Activated effector memory CD4-positive, alpha-beta T cell treated with anti-CD3 and anti-CD28 coated beads, Interleukin-2, amount 50 U/mL, for 16 hours (primary cell): Measurements from ENCODE around the gene DAO.
A peak's percentile ranks its signal among the peaks of the same experiment; 100 is the strongest.
"Not testable (repeated sequence)": the region's sequence is repeated elsewhere in the genome, so short reads cannot be mapped to it uniquely, and the experiment has no call there.

Experiments used
- DNase-seq: peaks from one replicate; pipeline ENCODE4 v3.0.0-alpha.2; 2020

DAO gene

DNA sequence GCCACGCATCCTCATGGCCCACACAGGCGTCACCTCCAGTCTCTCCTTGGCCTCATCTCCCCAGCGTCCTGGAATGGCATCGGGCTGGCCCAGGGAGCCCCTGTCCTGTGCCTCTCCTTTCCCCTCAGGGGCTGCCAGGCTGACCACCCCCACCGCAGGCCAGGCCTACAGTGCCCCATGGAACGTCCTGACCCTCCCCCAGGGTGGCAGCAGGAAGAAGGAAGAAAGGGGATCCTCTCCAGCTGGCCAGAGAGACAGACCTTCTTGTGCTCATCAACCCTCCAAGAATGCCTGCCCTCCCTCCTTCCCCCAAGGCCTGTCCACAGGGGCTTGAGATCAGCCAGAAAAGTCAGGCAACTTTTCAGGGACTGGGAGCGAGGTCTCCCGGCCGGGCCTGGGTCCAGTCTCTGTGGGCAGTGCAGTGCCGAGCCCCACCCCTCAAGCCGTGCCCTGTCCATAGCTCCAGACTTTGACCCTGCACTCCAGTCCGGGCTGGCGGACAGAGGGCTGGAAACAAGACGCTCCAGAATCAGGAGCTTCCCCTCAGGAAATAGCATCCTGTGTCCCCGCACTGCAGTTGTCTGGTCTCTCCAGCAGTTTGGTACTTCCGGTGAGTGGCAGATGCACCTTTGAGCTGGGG, at the start of gene DAO:
Gene DAO (plus strand): TSS at position 478 of the 640 bp plus-strand sequence. CDS start 4,915 bp downstream, outside the sequence.
- DNase-seq = no peak

DNA sequence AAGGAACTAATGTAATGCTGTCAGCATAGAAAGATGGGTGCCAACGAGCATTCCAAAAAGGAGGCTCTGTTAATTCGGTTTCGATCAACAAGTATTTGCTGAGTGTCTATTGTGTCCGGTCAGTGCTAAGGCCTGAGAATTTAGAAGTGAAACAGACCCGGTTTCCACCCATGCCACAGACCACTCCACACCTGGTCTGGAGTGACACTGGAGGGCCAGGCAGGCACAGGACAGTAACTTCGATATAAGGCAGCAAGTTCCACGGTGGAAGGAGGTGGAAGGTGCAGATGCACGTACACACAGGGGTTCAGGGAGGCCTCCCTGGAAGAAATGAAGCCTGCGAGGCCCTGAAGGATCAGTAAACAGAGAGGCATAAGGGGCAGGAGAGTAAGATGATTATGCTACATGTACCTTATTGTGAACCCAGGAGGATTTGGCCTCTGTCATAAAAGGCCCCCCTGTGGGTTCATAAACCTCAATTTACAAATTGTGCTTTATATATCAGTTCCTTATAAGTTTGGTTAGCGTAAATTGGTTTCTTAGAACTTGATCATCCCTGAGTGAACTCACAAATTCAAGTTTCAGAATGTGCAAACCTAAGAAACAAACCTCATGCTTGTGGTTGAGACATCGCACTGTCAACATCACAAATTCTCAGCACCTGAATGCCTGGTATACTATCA, 48.4 kb upstream of the DAO start:
- no peak for DNase-seq

DNA sequence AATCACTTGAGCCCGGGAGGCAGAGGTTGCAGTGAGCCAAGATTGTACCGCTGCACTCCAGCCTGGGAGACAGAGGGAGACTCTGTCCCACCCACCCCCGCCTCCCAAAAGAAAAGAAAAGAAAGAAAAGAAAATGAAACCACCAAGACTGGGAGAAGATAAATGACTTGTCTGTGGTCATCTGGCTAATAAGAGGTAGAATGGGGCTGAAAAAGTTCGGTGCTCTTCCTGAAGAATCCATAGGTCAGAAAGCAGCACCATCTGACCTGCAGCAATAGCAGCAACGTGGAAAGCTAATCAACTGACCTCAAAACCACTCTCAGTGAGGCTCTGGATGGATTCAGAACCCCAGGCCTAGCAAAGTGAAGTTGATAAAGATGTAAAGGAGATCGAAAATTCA, 47.7 kb upstream of the DAO start:
- DNase-seq = no peak

DNA sequence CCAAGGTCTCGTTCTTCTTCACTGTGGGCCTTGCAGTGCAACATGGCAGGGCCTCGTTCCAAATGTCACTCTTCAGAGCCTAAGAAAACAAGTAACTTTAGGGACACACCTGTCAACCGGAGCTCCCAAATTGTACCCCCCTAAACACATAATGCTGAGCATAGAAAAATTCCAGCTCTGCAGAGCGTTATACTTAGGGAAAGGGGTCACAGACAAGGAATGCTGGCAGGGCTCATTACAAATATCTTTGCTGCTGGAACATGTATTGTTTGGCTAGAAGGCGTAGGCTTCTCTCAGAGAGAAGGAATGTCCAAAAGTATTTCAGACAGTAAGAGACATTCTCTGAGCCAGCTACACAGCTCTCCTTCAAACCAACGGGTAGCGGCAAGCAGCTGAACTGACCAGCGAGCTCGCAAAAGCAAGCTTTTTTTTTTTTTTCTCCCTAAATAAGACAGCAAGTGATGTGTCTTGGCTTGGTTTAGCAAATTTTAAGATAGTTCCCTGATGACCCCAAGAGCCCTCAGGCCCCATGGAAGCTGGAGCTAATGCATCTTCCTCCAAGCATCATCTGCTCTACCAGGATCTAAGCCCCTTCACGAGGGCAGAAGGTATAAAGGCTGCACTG, 47.0 kb upstream of the DAO start:
- no peak for DNase-seq

DNA sequence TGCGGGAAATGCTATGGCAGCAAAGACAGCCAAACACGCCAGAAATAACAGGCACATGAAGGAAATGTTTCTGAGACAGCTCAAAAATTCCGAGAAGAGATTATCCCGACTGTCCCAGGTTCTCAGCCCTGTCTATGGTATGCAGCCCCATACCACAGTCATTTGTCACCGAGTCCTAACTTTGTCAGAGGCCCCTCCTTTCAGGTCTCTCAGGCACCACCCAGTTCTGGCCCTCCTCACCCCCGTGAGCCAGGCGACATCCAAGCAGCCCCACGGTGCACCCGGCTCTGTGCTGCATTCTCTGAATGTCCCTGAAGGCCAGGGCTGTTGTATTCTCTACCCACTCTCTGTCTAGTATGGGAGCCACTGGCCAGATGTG, 46.5 kb upstream of the DAO start:
- DNase-seq = no peak

DNA sequence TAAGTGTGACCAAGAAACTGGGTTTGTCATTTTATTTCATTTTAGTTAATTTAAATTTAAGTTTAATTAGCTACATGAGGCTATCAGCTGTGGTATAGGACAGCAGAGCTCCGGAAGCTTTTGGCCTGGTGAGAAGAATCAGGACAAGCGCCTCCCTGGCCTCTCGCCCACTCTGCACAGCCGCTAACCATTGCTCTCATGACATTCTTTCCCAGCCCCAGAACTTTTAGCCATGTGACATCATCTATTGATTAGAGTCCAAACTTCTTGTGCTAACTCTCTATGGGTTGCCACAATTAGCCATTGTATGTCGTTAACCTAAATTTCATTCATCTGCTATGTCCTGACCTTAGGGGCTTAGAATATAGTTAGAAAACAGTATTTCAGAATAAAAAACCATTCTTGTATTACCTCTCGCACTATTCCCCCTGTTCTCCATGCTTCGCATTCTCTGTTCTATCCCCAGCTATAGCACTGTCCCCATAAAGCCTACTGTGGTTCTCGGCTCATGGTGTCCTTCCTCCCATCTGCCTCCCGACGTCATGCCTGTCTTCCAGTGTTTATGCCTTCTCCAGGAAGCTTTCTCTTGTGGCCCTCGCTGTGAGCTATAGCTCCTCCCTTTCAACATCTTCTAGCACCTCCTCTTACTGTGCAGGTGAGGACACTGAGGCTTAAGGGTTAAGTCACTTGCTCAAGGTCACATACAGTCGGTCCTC, 46.0 kb upstream of the DAO start:
- no peak for DNase-seq

DNA sequence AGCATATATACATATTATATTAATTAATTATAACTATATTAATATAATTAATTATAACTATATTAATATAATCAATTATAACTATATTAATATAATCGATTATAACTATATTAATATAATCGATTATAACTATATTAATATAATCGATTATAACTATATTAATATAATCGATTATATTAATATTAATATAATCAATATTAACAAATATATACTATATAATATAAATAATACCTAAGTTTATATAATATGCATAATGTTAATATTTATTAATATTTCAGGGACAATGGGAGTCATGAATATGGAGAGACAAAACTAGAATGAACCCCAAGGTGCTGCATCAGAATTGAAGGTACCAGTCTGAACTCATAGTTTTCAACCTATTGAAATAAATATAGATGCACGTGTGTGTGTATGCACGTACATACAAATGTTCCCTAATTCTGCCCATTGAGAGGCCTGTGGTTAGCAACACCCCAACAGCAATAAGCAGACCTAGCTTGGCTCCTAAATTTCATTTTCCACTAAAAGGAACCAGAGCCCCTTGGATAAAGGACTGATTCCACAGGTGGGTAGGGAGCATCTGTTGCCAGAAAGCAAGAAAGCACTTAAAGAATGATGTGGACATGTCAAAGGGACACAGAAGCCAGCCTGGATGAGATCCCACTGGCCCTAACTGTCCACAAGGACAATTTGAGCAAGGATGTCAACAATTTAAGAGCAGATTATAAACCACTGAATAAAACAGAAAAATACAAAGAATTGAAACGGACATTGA, 43.8 kb upstream of the DAO start:
- DNase-seq = no peak

DNA sequence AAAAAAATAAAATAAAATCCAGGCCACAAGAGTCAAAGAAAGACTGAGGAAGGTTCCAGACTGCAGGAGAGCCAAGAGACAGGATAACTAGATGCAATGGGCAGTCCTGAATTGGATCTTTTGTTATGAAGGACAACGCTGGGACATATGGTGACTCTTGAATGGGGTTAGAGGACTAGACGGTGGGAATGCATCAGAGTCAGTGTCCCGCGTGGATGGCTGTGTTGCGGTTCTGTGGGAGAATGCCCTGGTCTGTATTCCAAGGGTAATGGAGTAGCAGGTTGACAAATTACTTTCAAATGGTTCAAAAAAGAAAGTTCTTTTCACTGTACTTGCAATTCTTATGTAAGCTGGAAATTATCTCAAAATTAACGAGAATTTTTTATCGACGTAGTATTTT, 42.7 kb upstream of the DAO start:
- no peak for DNase-seq

DNA sequence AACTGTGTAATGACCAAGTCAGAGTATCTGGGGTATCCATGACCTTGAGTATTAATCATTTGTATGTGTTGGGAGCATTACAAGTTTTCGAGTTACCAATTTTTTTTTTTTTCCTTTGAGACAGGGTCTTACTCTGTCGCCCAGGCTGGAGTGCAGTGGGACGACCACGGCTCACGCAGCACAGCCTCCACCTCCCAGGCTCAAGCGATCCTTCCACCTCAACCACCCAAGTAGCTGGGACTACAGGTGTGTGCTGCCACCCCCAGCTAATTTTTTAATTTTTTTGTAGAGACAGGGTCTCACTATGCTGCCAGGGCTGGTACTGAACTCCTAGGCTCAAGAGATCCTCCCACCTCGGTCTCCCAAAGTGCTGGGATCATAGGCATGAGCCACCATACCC, 42.2 kb upstream of the DAO start:
- no peak for DNase-seq

DNA sequence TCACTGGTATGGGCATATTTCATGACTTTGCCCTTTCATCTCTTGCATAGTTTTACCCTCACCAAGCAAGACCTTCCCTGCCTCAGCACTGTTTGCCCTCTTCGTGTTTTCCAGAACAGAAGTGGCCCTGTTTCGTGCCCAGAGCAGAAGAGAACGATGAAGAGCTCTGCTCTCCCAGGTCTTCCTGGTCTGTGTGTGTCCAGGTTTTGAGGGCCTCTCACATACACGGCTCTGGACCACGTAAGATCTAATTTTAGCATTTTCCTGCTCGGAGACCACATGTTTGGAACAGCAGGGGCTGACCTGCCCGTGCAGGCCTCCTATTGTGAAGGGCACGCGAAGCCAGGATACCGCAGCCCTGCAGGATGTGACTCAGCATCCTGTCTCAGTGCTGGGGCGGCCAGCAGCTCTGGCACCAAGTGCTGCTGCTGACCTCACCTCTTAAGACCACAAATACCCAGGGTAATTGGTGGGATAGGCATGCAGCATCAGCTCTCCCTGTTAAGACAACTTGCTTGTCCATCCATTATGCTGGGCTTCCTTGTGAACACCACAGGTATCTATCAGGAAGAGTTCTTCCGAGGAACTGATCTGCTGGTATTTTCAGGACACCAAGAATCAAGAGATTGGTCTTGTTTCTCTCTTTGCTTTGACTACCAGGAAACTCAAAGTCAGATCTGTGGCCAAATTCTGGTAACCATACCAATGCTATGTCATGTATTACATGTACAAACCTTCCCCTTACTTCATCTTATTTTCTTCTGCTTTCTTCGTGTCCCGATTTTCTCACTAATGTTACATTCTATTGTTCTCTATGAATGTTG, 41.5 kb upstream of the DAO start:
- peak; percentile 89 for DNase-seq

DNA sequence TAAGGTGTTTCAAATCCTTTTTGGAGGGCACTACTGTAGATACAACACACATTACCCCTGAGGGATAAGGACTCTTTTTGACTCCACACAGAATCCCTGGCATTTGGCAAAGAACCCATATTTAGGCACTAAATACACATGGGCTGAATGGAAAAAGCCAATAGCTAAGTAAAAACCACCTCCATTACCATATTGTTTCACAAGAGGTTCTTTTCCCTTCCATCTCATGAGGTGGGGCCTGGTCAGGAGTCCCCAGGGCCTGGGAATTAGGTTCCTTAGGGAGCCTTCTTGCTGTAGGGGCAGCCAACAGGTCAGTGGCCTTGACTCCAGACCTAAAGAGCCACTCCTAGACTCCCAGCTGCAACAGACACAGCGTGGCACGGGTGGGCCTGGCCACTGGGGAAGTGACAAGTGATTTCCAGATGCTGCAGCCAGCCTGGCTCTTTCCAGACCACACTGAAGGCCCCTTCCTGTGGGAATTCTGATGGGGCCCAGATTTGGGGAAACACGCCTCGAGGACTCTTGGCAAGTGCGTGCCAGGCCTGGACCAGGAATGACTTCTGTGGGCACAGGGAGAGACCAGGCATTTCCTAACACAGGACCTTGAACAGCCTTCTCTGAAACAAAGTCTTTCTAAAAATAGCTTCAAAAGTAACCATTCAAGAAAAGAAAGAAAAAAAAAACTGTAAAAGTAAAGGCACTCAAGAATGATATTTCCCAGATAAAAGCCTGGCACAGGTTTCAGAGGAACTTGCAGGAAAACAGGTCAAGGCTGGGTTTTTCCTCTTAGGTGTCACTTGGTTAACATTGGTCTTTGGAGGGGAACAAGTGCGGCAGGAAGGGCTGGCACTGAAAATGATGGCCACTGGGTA, 40.6 kb upstream of the DAO start:
- DNase-seq = no peak

DNA sequence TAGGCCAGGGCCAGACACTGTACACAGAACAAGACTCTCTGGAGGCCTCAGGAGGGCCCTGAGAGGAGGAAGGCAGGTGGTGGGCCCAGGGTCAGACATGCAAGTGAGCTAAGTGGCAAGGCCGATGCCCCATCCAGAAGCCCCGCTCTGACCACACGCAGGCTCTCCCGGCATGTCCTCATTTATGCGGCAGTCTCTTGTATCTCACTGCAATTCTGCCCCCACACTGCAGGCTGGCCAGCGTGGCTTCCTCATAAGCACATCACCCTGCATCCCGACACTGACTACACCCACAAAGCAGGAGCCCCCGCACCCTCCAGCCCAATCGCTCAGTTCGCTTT, 40.0 kb upstream of the DAO start:
- DNase-seq = no peak

DNA sequence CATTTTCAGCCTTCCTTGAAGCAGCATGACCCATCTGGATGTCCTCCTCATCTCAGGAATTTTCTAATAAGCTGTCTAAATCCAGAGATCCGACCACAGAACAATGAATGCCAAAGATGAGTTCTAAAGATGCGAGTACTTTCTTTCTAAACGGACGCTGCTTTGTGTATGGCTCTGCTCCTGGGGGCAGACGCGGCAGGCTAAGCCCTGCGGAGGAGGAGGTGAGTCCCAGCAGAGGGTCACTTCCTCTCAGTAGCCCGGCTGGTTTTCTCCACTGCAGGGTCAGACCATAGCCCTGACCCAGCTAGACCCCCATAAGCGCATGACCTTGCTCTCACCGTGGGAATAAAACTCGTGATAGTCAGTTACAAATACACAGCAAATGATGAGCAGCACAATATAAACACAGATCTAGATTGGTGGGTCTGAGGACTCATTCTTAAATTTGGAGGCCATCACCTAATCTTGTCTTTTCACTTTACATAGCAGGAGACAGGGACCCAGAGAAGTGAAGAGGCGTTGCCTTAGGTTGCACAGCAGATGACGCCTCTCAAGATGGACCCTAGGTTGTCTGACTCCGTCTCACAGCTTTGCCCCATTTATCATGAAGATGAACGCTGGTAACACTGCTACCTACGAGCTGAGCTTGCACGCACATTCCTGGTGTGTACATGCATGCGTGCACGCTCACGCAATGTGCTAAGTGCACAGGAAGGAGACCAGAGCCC, 39.1 kb upstream of the DAO start:
- no peak for DNase-seq

DNA sequence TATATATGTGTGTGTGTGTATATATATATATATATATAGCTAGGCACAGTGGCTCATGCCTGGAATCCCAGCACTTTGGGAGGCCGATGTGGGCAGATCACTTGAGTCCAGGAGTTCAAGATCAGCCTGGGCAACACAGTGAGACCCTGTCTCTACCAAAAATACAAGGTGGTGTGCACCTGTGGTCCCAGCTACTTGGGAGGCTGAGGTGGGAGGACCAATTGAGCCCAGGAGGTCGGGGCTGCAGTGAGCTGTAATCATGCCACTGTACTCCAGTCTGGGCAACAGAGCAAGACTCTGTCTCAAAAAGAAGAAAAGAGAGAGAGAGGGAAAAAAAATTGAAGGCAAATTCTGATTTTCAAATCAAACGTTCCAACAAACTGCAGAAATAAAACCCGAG, 38.1 kb upstream of the DAO start:
- DNase-seq = not testable (repeated sequence)

DNA sequence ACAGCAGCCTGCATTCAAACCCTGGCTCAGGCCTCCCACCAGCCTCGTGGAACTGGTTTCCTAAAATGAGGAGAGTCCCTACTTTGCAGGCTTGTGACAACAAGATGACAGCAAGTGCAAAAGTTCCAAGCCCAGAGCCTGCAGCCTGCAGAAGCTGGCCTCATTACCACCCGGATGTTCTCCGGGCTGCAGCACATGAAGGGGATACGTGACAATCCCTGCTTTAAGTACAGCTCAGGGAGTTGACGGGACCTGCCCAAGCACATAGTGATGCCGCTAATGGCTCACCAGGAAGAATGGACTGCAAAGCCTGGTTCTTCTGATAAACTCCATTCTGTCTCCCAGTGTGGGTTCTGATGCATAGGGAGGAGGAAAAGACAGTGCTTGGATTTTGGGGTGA, 37.5 kb upstream of the DAO start:
- DNase-seq = no peak

DNA sequence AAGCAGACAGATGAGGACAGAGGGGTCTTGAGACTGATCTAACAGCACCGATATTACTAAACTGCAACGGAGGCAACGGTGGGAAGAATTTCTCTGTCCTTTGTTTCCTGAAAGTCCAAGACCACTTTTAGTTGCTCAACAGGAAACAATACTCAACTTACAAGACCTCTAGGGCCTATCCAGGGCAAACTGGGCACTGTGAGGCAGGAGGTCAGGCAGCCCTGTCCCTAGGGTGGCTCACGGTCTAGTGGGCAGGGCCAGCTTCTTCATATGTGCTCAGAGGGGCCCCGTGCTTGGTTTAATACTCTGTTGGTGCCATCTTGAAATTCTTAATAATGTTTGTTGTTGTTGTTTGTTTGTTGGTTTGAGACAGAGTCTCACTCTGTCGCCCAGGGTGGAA, 36.7 kb upstream of the DAO start:
- DNase-seq = no peak

DNA sequence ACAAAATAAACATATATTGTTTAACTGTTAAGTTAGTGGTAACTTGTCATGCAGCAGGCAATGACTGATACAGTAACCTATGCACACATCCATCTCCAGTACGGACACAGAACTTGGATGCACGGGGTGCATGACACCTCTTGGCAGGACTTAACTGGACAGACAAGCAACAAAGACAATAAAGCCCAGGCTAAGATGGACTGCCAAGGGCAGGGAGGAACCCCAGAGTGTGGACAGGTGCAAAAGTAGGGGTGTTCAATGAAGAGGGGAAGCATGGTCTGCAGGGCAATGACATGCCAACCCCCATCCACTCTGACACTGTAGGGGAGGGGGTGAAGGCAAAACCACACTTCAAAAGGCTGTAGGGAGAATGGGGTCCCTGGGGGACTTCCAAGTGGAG, 34.2 kb upstream of the DAO start:
- no peak for DNase-seq

DNA sequence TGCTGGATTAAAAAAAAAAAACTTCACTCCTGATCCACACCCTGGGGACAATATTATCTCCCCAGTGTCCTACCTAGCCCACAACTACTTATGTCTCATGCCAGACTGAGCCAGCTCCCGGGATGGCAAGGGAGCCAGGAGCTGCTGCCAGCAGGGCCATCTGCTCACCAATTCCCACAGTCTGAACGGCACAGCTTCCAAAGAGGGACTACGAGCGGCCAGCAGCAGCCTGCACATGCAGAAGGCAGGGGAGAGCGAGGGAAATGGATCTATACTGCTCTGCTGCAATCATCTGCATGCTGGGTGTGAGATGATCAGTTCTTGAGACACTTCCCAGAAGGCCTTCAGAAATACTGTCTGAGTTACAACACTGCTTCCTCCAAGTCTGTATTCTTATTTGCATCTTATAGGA, 33.6 kb upstream of the DAO start:
- DNase-seq = no peak

DNA sequence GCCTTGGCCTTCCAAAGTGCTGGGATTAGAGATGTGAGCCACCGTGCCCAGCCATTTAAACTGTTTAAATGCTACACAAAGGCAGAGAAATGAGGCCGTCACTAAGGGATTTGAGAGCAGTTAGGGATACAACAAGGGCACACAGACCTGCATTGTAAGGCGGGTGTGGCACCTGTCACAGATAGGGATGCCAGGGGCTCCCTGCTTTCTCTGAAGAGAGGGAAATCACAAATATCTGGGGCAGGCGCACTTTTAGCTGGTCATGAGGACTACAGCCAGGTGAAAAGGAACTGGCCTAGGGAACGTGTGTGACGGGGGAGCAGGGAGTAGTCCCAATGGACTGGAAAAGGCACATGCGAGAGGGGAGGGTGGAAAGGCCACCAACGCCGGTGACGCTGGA, 32.2 kb upstream of the DAO start:
- no peak for DNase-seq

DNA sequence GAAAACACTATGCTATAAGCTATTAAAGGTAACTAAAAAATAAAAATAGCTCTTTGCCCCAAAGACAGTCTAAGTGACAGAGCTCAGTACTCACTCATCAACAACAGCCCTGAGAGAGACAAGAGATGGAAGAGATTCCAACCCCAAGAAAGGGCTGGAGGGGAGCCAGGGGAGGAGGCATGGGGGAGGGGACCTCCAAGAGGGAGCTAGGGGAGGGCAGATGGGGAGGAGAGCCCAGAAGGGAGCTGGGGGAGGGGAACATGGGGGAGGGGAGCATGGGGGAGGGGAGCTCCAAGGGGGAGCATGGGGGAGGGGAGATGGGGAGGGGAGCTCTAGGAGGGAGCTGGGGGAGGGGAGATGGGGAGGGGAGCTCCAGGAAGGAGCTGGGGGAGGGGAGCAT, 30.2 kb upstream of the DAO start:
- DNase-seq = no peak
